ENCODE measurements around the gene ARAP3. TPM values are rescaled to one million over a fixed set of nuclear protein-coding genes. Genes with fewer than 3 reads are reported as not detected.

ARAP3 gene
- total and polyA plus RNA-seq, 2 experiments from 2014 or later = 18.4 to 33.2 TPM

DNA sequence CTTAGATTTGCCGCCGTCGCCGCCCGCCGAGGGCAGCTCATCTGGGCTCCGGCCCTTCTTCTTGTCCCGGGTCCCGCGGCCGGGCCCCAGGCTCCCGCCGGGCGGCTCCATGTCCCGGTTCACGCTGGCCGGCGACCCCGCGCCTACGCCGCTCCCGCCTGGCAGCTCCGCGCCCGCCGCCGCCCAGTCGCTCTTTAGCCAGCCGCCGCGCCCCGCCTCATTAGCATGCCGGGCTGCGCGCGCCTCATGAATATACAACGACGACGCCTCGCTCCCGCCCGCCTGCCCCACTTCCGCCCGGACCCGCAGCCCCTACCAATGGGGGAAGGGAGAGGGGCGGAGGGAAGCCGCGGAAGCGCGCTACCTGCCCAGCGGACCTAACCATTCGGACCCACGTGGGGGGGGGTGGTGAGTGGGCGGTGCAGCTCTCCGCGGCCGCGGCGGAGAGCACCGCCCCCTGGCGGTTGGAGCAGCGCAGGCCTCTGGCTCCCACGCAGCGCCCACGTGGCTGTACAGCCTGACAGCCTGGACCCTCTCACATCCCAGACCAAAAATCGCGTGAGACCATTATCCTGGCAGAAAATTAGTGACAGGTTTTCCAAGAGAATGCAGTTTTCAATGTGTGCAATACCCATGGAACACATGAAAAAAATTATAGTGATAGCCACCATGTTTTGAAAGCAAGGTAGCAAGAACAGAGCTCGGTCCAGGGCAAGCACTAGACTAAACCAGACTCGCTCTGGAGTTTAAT lies 63.1 kb downstream of the ARAP3 start, which contains the start of gene DIAPH1:
Gene DIAPH1, minus strand, starts transcription at position 197 of the 751 bp plus-strand sequence. Its CDS starts 86 bp downstream, at position 111.
- H3K27me3 Mint-ChIP-seq (ENCODE audit: insufficient read depth, low read depth, poor library complexity) = peaks cover 8% of the 10 kb centered on the region
- H3K4me1 Mint-ChIP-seq = peaks cover 43% of the 10 kb centered on the region
- Histone ChIP-seq H3F3A (replicated peaks; ENCODE audit: low read depth) (peaks cover 17% of the 10 kb centered on the region; the same call in 1 of the 2 replicates), H3K36me3 (ENCODE audit: insufficient read depth) (peaks cover 14% of the 10 kb centered on the region; the same call in 1 of the 2 replicates), H3K79me2 (replicated peaks; ENCODE audit: insufficient read depth) (peaks cover 41% of the 10 kb centered on the region), H2AFZ (peak within 1 kb of the TSS; percentile 52; the same call in 1 of the 2 replicates), H3K4me1 (ENCODE audit: insufficient read depth) (peaks cover 45% of the 10 kb centered on the region), H3K27me3 (ENCODE audit: insufficient read depth) (no peaks in the 10 kb centered on the region), H3K9me2 (ENCODE audit: insufficient read depth) (no peaks in the 10 kb centered on the region), H3K4me2 (peak within 1 kb of the TSS; percentile 80), H3K4me3 (peak within 1 kb of the TSS; percentile 72), H3K27ac (ENCODE audit: low read depth) (peak within 1 kb of the TSS; percentile 91), H4K20me1 (replicated peaks; ENCODE audit: insufficient read depth) (peaks cover 17% of the 10 kb centered on the region)
- no peak for TF ChIP-seq ZNF331 (CRISPR knock-in tag; IDR thresholded peaks at IDR 0.05; ENCODE audit: low read depth)
- TF ChIP-seq CREB1 (CRISPR knock-in tag; IDR thresholded peaks at IDR 0.05; ENCODE audit: low read depth) = peak; percentile 82
- peak; percentile 87 for TF ChIP-seq POLR2AphosphoS5 (IDR thresholded peaks at IDR 0.05; ENCODE audit: low read depth)
- TF ChIP-seq, protein P1, sequence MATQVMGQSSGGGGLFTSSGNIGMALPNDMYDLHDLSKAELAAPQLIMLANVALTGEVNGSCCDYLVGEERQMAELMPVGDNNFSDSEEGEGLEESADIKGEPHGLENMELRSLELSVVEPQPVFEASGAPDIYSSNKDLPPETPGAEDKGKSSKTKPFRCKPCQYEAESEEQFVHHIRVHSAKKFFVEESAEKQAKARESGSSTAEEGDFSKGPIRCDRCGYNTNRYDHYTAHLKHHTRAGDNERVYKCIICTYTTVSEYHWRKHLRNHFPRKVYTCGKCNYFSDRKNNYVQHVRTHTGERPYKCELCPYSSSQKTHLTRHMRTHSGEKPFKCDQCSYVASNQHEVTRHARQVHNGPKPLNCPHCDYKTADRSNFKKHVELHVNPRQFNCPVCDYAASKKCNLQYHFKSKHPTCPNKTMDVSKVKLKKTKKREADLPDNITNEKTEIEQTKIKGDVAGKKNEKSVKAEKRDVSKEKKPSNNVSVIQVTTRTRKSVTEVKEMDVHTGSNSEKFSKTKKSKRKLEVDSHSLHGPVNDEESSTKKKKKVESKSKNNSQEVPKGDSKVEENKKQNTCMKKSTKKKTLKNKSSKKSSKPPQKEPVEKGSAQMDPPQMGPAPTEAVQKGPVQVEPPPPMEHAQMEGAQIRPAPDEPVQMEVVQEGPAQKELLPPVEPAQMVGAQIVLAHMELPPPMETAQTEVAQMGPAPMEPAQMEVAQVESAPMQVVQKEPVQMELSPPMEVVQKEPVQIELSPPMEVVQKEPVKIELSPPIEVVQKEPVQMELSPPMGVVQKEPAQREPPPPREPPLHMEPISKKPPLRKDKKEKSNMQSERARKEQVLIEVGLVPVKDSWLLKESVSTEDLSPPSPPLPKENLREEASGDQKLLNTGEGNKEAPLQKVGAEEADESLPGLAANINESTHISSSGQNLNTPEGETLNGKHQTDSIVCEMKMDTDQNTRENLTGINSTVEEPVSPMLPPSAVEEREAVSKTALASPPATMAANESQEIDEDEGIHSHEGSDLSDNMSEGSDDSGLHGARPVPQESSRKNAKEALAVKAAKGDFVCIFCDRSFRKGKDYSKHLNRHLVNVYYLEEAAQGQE (IDR thresholded peaks at IDR 0.05; ENCODE audit: unreplicated experiment) = peak; percentile 21
- TF ChIP-seq, protein P2, sequence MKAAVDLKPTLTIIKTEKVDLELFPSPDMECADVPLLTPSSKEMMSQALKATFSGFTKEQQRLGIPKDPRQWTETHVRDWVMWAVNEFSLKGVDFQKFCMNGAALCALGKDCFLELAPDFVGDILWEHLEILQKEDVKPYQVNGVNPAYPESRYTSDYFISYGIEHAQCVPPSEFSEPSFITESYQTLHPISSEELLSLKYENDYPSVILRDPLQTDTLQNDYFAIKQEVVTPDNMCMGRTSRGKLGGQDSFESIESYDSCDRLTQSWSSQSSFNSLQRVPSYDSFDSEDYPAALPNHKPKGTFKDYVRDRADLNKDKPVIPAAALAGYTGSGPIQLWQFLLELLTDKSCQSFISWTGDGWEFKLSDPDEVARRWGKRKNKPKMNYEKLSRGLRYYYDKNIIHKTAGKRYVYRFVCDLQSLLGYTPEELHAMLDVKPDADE (IDR thresholded peaks at IDR 0.05) = peak; percentile 82
- no peak for TF ChIP-seq STAT1 (IDR thresholded peaks at IDR 0.05; ENCODE audit: unreplicated experiment)
- TF ChIP-seq, protein P3, sequence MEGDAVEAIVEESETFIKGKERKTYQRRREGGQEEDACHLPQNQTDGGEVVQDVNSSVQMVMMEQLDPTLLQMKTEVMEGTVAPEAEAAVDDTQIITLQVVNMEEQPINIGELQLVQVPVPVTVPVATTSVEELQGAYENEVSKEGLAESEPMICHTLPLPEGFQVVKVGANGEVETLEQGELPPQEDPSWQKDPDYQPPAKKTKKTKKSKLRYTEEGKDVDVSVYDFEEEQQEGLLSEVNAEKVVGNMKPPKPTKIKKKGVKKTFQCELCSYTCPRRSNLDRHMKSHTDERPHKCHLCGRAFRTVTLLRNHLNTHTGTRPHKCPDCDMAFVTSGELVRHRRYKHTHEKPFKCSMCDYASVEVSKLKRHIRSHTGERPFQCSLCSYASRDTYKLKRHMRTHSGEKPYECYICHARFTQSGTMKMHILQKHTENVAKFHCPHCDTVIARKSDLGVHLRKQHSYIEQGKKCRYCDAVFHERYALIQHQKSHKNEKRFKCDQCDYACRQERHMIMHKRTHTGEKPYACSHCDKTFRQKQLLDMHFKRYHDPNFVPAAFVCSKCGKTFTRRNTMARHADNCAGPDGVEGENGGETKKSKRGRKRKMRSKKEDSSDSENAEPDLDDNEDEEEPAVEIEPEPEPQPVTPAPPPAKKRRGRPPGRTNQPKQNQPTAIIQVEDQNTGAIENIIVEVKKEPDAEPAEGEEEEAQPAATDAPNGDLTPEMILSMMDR (conservative IDR thresholded peaks at IDR 0.05; ENCODE audit: low read depth in 2 of 2) = peak; percentile 84 to 93
- TF ChIP-seq NANOG (IDR thresholded peaks at IDR 0.05; ENCODE audit: borderline replicate concordance) = no peak
- 0 out of 2 replicates have a peak, but pooled peaks have one; percentile 48 for TF ChIP-seq ZNF114 (CRISPR knock-in tag; IDR thresholded peaks at IDR 0.05)
- no peak for TF ChIP-seq JUNB (IDR thresholded peaks at IDR 0.05; ENCODE audit: unreplicated experiment)
- no peak for TF ChIP-seq EZH2 (IDR thresholded peaks at IDR 0.05; ENCODE audit: low read depth, unreplicated experiment)
- no peak for TF ChIP-seq EZH2phosphoT487 (IDR thresholded peaks at IDR 0.05; ENCODE audit: unreplicated experiment)
- TF ChIP-seq, protein P4, sequence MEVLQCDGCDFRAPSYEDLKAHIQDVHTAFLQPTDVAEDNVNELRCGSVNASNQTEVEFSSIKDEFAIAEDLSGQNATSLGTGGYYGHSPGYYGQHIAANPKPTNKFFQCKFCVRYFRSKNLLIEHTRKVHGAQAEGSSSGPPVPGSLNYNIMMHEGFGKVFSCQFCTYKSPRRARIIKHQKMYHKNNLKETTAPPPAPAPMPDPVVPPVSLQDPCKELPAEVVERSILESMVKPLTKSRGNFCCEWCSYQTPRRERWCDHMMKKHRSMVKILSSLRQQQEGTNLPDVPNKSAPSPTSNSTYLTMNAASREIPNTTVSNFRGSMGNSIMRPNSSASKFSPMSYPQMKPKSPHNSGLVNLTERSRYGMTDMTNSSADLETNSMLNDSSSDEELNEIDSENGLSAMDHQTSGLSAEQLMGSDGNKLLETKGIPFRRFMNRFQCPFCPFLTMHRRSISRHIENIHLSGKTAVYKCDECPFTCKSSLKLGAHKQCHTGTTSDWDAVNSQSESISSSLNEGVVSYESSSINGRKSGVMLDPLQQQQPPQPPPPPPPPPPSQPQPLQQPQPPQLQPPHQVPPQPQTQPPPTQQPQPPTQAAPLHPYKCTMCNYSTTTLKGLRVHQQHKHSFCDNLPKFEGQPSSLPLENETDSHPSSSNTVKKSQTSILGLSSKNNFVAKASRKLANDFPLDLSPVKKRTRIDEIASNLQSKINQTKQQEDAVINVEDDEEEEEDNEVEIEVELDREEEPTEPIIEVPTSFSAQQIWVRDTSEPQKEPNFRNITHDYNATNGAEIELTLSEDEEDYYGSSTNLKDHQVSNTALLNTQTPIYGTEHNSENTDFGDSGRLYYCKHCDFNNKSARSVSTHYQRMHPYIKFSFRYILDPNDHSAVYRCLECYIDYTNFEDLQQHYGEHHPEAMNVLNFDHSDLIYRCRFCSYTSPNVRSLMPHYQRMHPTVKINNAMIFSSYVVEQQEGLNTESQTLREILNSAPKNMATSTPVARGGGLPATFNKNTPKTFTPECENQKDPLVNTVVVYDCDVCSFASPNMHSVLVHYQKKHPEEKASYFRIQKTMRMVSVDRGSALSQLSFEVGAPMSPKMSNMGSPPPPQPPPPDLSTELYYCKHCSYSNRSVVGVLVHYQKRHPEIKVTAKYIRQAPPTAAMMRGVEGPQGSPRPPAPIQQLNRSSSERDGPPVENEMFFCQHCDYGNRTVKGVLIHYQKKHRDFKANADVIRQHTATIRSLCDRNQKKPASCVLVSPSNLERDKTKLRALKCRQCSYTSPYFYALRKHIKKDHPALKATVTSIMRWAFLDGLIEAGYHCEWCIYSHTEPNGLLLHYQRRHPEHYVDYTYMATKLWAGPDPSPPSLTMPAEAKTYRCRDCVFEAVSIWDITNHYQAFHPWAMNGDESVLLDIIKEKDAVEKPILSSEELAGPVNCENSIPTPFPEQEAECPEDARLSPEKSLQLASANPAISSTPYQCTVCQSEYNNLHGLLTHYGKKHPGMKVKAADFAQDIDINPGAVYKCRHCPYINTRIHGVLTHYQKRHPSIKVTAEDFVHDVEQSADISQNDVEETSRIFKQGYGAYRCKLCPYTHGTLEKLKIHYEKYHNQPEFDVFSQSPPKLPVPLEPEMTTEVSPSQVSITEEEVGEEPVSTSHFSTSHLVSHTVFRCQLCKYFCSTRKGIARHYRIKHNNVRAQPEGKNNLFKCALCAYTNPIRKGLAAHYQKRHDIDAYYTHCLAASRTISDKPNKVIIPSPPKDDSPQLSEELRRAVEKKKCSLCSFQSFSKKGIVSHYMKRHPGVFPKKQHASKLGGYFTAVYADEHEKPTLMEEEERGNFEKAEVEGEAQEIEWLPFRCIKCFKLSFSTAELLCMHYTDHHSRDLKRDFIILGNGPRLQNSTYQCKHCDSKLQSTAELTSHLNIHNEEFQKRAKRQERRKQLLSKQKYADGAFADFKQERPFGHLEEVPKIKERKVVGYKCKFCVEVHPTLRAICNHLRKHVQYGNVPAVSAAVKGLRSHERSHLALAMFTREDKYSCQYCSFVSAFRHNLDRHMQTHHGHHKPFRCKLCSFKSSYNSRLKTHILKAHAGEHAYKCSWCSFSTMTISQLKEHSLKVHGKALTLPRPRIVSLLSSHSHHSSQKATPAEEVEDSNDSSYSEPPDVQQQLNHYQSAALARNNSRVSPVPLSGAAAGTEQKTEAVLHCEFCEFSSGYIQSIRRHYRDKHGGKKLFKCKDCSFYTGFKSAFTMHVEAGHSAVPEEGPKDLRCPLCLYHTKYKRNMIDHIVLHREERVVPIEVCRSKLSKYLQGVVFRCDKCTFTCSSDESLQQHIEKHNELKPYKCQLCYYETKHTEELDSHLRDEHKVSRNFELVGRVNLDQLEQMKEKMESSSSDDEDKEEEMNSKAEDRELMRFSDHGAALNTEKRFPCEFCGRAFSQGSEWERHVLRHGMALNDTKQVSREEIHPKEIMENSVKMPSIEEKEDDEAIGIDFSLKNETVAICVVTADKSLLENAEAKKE (CRISPR knock-in tag; IDR thresholded peaks at IDR 0.05) = no peak
- H3K27ac Mint-ChIP-seq = peak within 1 kb of the TSS; percentile 96
- no peaks in the 10 kb centered on the region for H3K9me3 Mint-ChIP-seq
- DNase-seq (ENCODE audit: low spot score) (peak; percentile 99), ATAC-seq (peak; percentile 91)
- peak within 1 kb of the TSS; percentile 98 for H3K4me3 Mint-ChIP-seq
- H3K36me3 Mint-ChIP-seq (ENCODE audit: low read depth) = peaks cover 30% of the 10 kb centered on the region
